Caco-2 (cell line): ENCODE data around the gene PAFAH2. TPM values are rescaled to one million over a fixed set of nuclear protein-coding genes. Genes with fewer than 3 reads are reported as not detected.

Experiments used
- BruUV-seq: library from RNA; stranded (reverse); fragments of 400-500 nt; replicated peaks from 2 replicates; lab custom pipeline; 2021; lab: Mats Ljungman, UMichigan
- CTCF ChIA-PET: fragments of 300-600 bp; sonication (Branson Sonifier 250); formaldehyde crosslinking; loops from one replicate; lab custom pipeline; 2022; ENCODE audit warnings: antibody characterized with exemption; lab: Charles Lee
- POLR2A ChIA-PET: fragments of 300-600 bp; sonication (Branson Sonifier 250); formaldehyde crosslinking; loops from one replicate; lab custom pipeline; 2022; ENCODE audit warnings: antibody characterized with exemption; lab: Charles Lee
- DNase-seq, 2 experiments: peaks; one replicate each; pipeline versions ENCODE4 v3.0.0 to v3.0.0-alpha.2; 2020 to 2022
- H3K27me3 ChIP-seq: replicated peaks from 2 replicates; pipeline ENCODE4 v1.6.0; 2011; ENCODE audit warnings: low read length; ENCODE audit not compliant: control insufficient read depth, insufficient read depth
- H3K36me3 ChIP-seq: 2 replicates; pipeline ENCODE4 v1.5.1; 2011; ENCODE audit warnings: low read length; ENCODE audit not compliant: control insufficient read depth, insufficient read depth
- H3K4me1 ChIP-seq: fragments of 250-450 bp; sonication (Bioruptor Pico); 2 replicates; pipeline ENCODE4 v1.5.1; 2020; ENCODE audit warnings: mild to moderate bottlenecking
- H3K4me3 ChIP-seq: 2 replicates; pipeline ENCODE4 v1.5.1; 2011; ENCODE audit warnings: low read depth, mild to moderate bottlenecking, control low read depth, low read length
- H3K9me3 ChIP-seq: fragments of 250-450 bp; sonication (Bioruptor Pico); 2 replicates; pipeline ENCODE4 v1.5.1; 2020; ENCODE audit warnings: mild to moderate bottlenecking, moderate library complexity
- H3K27ac Mint-ChIP-seq: one replicate; pipeline ENCODE4 v1.8.0; 2022; ENCODE audit warnings: mixed read lengths; ENCODE audit not compliant: unreplicated experiment
- H3K27me3 Mint-ChIP-seq: one replicate; pipeline ENCODE4 v1.8.0; 2022; ENCODE audit warnings: mixed read lengths; ENCODE audit not compliant: insufficient read depth, unreplicated experiment
- H3K36me3 Mint-ChIP-seq: one replicate; pipeline ENCODE4 v1.8.0; 2022; ENCODE audit warnings: mild to moderate bottlenecking, mixed read lengths; ENCODE audit not compliant: insufficient read depth, unreplicated experiment
- H3K4me1 Mint-ChIP-seq: one replicate; pipeline ENCODE4 v1.8.0; 2022; ENCODE audit warnings: low read depth, mixed read lengths; ENCODE audit not compliant: unreplicated experiment
- H3K4me3 Mint-ChIP-seq: one replicate; pipeline ENCODE4 v1.8.0; 2022; ENCODE audit warnings: mild to moderate bottlenecking, moderate library complexity, mixed read lengths; ENCODE audit not compliant: unreplicated experiment
- H3K9me3 Mint-ChIP-seq: one replicate; pipeline ENCODE4 v1.8.0; 2022; ENCODE audit warnings: mixed read lengths; ENCODE audit not compliant: unreplicated experiment
- CTCF ChIP-seq, 2 experiments: fragments of 200-600 bp in 1 of 2; IDR thresholded peaks; 1 replicate in 1 of 2; 2 replicates in 1 of 2; pipeline versions ENCODE4 v1.5.1 to v1.8.0; 2011 to 2022; ENCODE audit warnings: antibody characterized with exemption in 1 of 2, control low read depth in 1 of 2, inconsistent platforms in 1 of 2, low read depth in 1 of 2, low read length in 1 of 2, mild to moderate bottlenecking in 1 of 2, moderate library complexity in 1 of 2; ENCODE audit not compliant: insufficient read depth in 1 of 2, severe bottlenecking in 1 of 2, unreplicated experiment in 1 of 2
- intact Hi-C: fragments of 100-400 bp; cut with micrococcal nuclease; formaldehyde crosslinking; loops from one replicate; pipeline ENCODE4 v1.10.0; 2022; ENCODE audit not compliant: unreplicated experiment
- total RNA-seq: library from RNA; stranded (reverse); gene quantifications from 2 replicates; pipeline ENCODE4 v1.2.3, GENCODE V29; 2022

Gene PAFAH2
- total RNA-seq, 1 experiment from 2014 or later: 8.0 TPM

- H3K9me3 Mint-ChIP-seq: no peaks in the 10 kb centered on the region
- no peaks in the 10 kb centered on the region for H3K27me3 ChIP-seq
- no peaks in the 10 kb centered on the region for H3K4me1 ChIP-seq
- ChIA-PET CTCF (no interaction called here), POLR2A (no interaction called here)
- no peak overlapping the region for H3K4me3 ChIP-seq
- no peaks in the 10 kb centered on the region for H3K9me3 ChIP-seq
- H3K27ac Mint-ChIP-seq: no peak overlapping the region
- H3K27me3 Mint-ChIP-seq: no peaks in the 10 kb centered on the region
- TF ChIP-seq CTCF (IDR thresholded peaks at IDR 0.05; ENCODE audit: insufficient read depth in 1 of 2, low read depth in 1 of 2, low read length in 1 of 2, severe bottlenecking in 1 of 2, unreplicated experiment in 1 of 2): no peak
- intact Hi-C loops: no loop called here
- H3K4me1 Mint-ChIP-seq: no peaks in the 10 kb centered on the region
- H3K36me3 Mint-ChIP-seq: no peaks in the 10 kb centered on the region
- no peak for DNase-seq
- no TSS peak for BruUV-seq
- H3K4me3 Mint-ChIP-seq: no peak overlapping the region
- H3K36me3 ChIP-seq: no peaks in the 10 kb centered on the region
These were observed 30.7 kb upstream of the PAFAH2 start for GRCh38 chr1:26028490-26028980.

- Histone ChIP-seq H3K27me3 (no peaks in the 10 kb centered on the region), H3K4me3 (no peak overlapping the region), H3K9me3 (no peaks in the 10 kb centered on the region), H3K36me3 (no peaks in the 10 kb centered on the region), H3K4me1 (no peaks in the 10 kb centered on the region)
- BruUV-seq: no TSS peak
- intact Hi-C loops: no loop called here
- DNase-seq: no peak
- no peak overlapping the region for H3K4me3 Mint-ChIP-seq
- no peaks in the 10 kb centered on the region for H3K9me3 Mint-ChIP-seq
- ChIA-PET CTCF (interaction anchor here (0.7 kb wide), 1 partner anchor 8 kb away, joined by 3 read pairs; no protein-coding TSS in a partner anchor), POLR2A (no interaction called here)
- H3K4me1 Mint-ChIP-seq: no peaks in the 10 kb centered on the region
- no peak overlapping the region for H3K27ac Mint-ChIP-seq
- TF ChIP-seq CTCF (IDR thresholded peaks at IDR 0.05; ENCODE audit: insufficient read depth in 1 of 2, low read depth in 1 of 2, low read length in 1 of 2, severe bottlenecking in 1 of 2, unreplicated experiment in 1 of 2): no peak
- no peaks in the 10 kb centered on the region for H3K27me3 Mint-ChIP-seq
- H3K36me3 Mint-ChIP-seq: no peaks in the 10 kb centered on the region
These were observed 30.0 kb upstream of the PAFAH2 start for GRCh38 chr1:26027716-26028489.

- Mint-ChIP-seq H3K4me3 (no peak overlapping the region), H3K36me3 (no peaks in the 10 kb centered on the region), H3K27ac (no peak overlapping the region), H3K27me3 (no peaks in the 10 kb centered on the region), H3K9me3 (no peaks in the 10 kb centered on the region), H3K4me1 (peaks cover 7% of the 10 kb centered on the region)
- Histone ChIP-seq H3K4me3 (no peak overlapping the region), H3K36me3 (no peaks in the 10 kb centered on the region), H3K27me3 (no peaks in the 10 kb centered on the region), H3K4me1 (no peaks in the 10 kb centered on the region), H3K9me3 (no peaks in the 10 kb centered on the region)
- no peak for DNase-seq
- CTCF ChIA-PET: no interaction called here
- no TSS peak for BruUV-seq
- intact Hi-C loops: no loop called here
- POLR2A ChIA-PET: no interaction called here
- TF ChIP-seq CTCF (IDR thresholded peaks at IDR 0.05; ENCODE audit: insufficient read depth in 1 of 2, low read depth in 1 of 2, low read length in 1 of 2, severe bottlenecking in 1 of 2, unreplicated experiment in 1 of 2): no peak
These were observed 27.7 kb upstream of the PAFAH2 start for GRCh38 chr1:26025517-26025916.
